ENCODE data around the gene DOCK1.

Gene DOCK1

GRCh38 chr10:127452568-127452967, 547.3 kb downstream of the DOCK1 start:
- Histone ChIP-seq H3K4me3 (no peak overlapping the region), H3K36me3 (replicated peaks) (no peaks in the 10 kb centered on the region), H3K27me3 (ENCODE audit: low read depth) (no peaks in the 10 kb centered on the region), H3K4me1 (no peaks in the 10 kb centered on the region), H3K9me3 (no peaks in the 10 kb centered on the region)
- in situ Hi-C loops (cut with MboI; ENCODE audit: low sequenced_read_pairs), result no loop called here
- no peak for DNase-seq (ENCODE audit: low spot score in 2 of 2)

GRCh38 chr10:127453706-127454105, 548.5 kb downstream of the DOCK1 start:
- H3K4me3 ChIP-seq, result no peak overlapping the region
- in situ Hi-C loops (cut with MboI; ENCODE audit: low sequenced_read_pairs), result no loop called here
- H3K36me3 ChIP-seq (replicated peaks), result no peaks in the 10 kb centered on the region
- H3K4me1 ChIP-seq, result no peaks in the 10 kb centered on the region
- no peak for DNase-seq (ENCODE audit: low spot score in 2 of 2)
- no peaks in the 10 kb centered on the region for H3K27me3 ChIP-seq (ENCODE audit: low read depth)
- no peaks in the 10 kb centered on the region for H3K9me3 ChIP-seq

GRCh38 chr10:127456122-127456521, 550.9 kb downstream of the DOCK1 start:
- Histone ChIP-seq H3K36me3 (replicated peaks) (no peaks in the 10 kb centered on the region), H3K27me3 (ENCODE audit: low read depth) (no peaks in the 10 kb centered on the region), H3K4me3 (no peak overlapping the region), H3K4me1 (no peaks in the 10 kb centered on the region), H3K9me3 (no peaks in the 10 kb centered on the region)
- no peak for DNase-seq (ENCODE audit: low spot score in 2 of 2)
- in situ Hi-C loops (cut with MboI; ENCODE audit: low sequenced_read_pairs), result no loop called here

- Histone ChIP-seq H3K4me1 (no peaks in the 10 kb centered on the region), H3K4me3 (no peak overlapping the region), H3K27me3 (ENCODE audit: low read depth) (no peaks in the 10 kb centered on the region), H3K9me3 (no peaks in the 10 kb centered on the region), H3K36me3 (replicated peaks) (no peaks in the 10 kb centered on the region)
- in situ Hi-C loops (cut with MboI; ENCODE audit: low sequenced_read_pairs), result no loop called here
- no peak for DNase-seq (ENCODE audit: low spot score in 2 of 2)
Observed at GRCh38 chr10:127458016-127458810, 553.0 kb downstream of the DOCK1 start.

- no peaks in the 10 kb centered on the region for H3K36me3 ChIP-seq (replicated peaks)
- in situ Hi-C loops (cut with MboI; ENCODE audit: low sequenced_read_pairs), result no loop called here
- H3K4me3 ChIP-seq, result no peak overlapping the region
- H3K9me3 ChIP-seq, result no peaks in the 10 kb centered on the region
- no peak for DNase-seq (ENCODE audit: low spot score in 2 of 2)
- H3K4me1 ChIP-seq, result no peaks in the 10 kb centered on the region
- no peaks in the 10 kb centered on the region for H3K27me3 ChIP-seq (ENCODE audit: low read depth)
Observed at GRCh38 chr10:127458829-127459228, 553.6 kb downstream of the DOCK1 start.

GRCh38 chr10:127459918-127460317, 554.7 kb downstream of the DOCK1 start:
- Histone ChIP-seq H3K27me3 (ENCODE audit: low read depth) (no peaks in the 10 kb centered on the region), H3K36me3 (replicated peaks) (no peaks in the 10 kb centered on the region), H3K4me3 (no peak overlapping the region), H3K9me3 (no peaks in the 10 kb centered on the region), H3K4me1 (no peaks in the 10 kb centered on the region)
- in situ Hi-C loops (cut with MboI; ENCODE audit: low sequenced_read_pairs), result no loop called here
- no peak for DNase-seq (ENCODE audit: low spot score in 2 of 2)

- Histone ChIP-seq H3K27me3 (ENCODE audit: low read depth) (peaks cover 5% of the 10 kb centered on the region; the same call in 1 of the 2 replicates), H3K4me3 (no peak overlapping the region), H3K4me1 (no peaks in the 10 kb centered on the region), H3K36me3 (replicated peaks) (no peaks in the 10 kb centered on the region), H3K9me3 (no peaks in the 10 kb centered on the region)
- in situ Hi-C loops (cut with MboI; ENCODE audit: low sequenced_read_pairs), result no loop called here
- no peak for DNase-seq (ENCODE audit: low spot score in 2 of 2)
Observed at GRCh38 chr10:127462643-127463295, 557.5 kb downstream of the DOCK1 start.

- Histone ChIP-seq H3K36me3 (replicated peaks) (no peaks in the 10 kb centered on the region), H3K9me3 (no peaks in the 10 kb centered on the region), H3K4me3 (no peak overlapping the region), H3K4me1 (no peaks in the 10 kb centered on the region), H3K27me3 (ENCODE audit: low read depth) (peaks cover 5% of the 10 kb centered on the region; the same call in 1 of the 2 replicates)
- no peak for DNase-seq (ENCODE audit: low spot score in 2 of 2)
- in situ Hi-C loops (cut with MboI; ENCODE audit: low sequenced_read_pairs), result no loop called here
Observed at GRCh38 chr10:127463548-127463947, 558.3 kb downstream of the DOCK1 start.

GRCh38 chr10:127464561-127464960, 559.3 kb downstream of the DOCK1 start:
- Histone ChIP-seq H3K27me3 (ENCODE audit: low read depth) (peaks cover 5% of the 10 kb centered on the region; the same call in 1 of the 2 replicates), H3K9me3 (no peaks in the 10 kb centered on the region), H3K4me3 (no peak overlapping the region), H3K4me1 (no peaks in the 10 kb centered on the region), H3K36me3 (replicated peaks) (no peaks in the 10 kb centered on the region)
- no peak for DNase-seq (ENCODE audit: low spot score in 2 of 2)
- in situ Hi-C loops (cut with MboI; ENCODE audit: low sequenced_read_pairs), result no loop called here

- Histone ChIP-seq H3K27me3 (ENCODE audit: low read depth) (peaks cover 5% of the 10 kb centered on the region; the same call in 1 of the 2 replicates), H3K4me1 (no peaks in the 10 kb centered on the region), H3K9me3 (no peaks in the 10 kb centered on the region), H3K36me3 (replicated peaks) (no peaks in the 10 kb centered on the region), H3K4me3 (no peak overlapping the region)
- DNase-seq (ENCODE audit: low spot score in 2 of 2), result no peak
- in situ Hi-C loops (cut with MboI; ENCODE audit: low sequenced_read_pairs), result no loop called here
Observed at GRCh38 chr10:127467811-127468210, 562.6 kb downstream of the DOCK1 start.

- Histone ChIP-seq H3K4me3 (no peak overlapping the region), H3K4me1 (no peaks in the 10 kb centered on the region), H3K9me3 (no peaks in the 10 kb centered on the region), H3K27me3 (ENCODE audit: low read depth) (peaks cover 5% of the 10 kb centered on the region; the same call in 1 of the 2 replicates), H3K36me3 (replicated peaks) (no peaks in the 10 kb centered on the region)
- in situ Hi-C loops (cut with MboI; ENCODE audit: low sequenced_read_pairs), result no loop called here
- no peak for DNase-seq (ENCODE audit: low spot score in 2 of 2)
Observed at GRCh38 chr10:127468632-127469031, 563.4 kb downstream of the DOCK1 start.

GRCh38 chr10:127470911-127471310, 565.7 kb downstream of the DOCK1 start:
- Histone ChIP-seq H3K9me3 (no peaks in the 10 kb centered on the region), H3K4me1 (no peaks in the 10 kb centered on the region), H3K36me3 (replicated peaks) (no peaks in the 10 kb centered on the region), H3K4me3 (no peak overlapping the region), H3K27me3 (ENCODE audit: low read depth) (peaks cover 5% of the 10 kb centered on the region; the same call in 1 of the 2 replicates)
- DNase-seq (ENCODE audit: low spot score in 2 of 2), result no peak
- in situ Hi-C loops (cut with MboI; ENCODE audit: low sequenced_read_pairs), result no loop called here

GRCh38 chr10:127472976-127473375, 567.7 kb downstream of the DOCK1 start:
- Histone ChIP-seq H3K27me3 (ENCODE audit: low read depth) (no peaks in the 10 kb centered on the region), H3K4me1 (no peaks in the 10 kb centered on the region), H3K9me3 (no peaks in the 10 kb centered on the region), H3K36me3 (replicated peaks) (no peaks in the 10 kb centered on the region), H3K4me3 (no peak overlapping the region)
- in situ Hi-C loops (cut with MboI; ENCODE audit: low sequenced_read_pairs), result no loop called here
- DNase-seq (ENCODE audit: low spot score in 2 of 2), result no peak

GRCh38 chr10:127474501-127474900, 569.3 kb downstream of the DOCK1 start:
- Histone ChIP-seq H3K4me3 (no peak overlapping the region), H3K4me1 (no peaks in the 10 kb centered on the region), H3K27me3 (ENCODE audit: low read depth) (no peaks in the 10 kb centered on the region), H3K9me3 (no peaks in the 10 kb centered on the region), H3K36me3 (replicated peaks) (no peaks in the 10 kb centered on the region)
- in situ Hi-C loops (cut with MboI; ENCODE audit: low sequenced_read_pairs), result no loop called here
- DNase-seq (ENCODE audit: low spot score in 2 of 2), result no peak

Data from HAP-1 (cell line).